DMS53 treated with DMSO at 0.1 percent for 48 hours (cell line): ENCODE measurements around the gene THOP1.
"Not testable (repeated sequence)": the region's sequence is repeated elsewhere in the genome, so short reads cannot be mapped to it uniquely, and the experiment has no call there.

ENCODE experiments used
- DNase-seq: peaks from one replicate; lab custom pipeline; 2025; ENCODE audit not compliant: unreplicated experiment; lab: John Stamatoyannopoulos, UW

Gene THOP1

DNA sequence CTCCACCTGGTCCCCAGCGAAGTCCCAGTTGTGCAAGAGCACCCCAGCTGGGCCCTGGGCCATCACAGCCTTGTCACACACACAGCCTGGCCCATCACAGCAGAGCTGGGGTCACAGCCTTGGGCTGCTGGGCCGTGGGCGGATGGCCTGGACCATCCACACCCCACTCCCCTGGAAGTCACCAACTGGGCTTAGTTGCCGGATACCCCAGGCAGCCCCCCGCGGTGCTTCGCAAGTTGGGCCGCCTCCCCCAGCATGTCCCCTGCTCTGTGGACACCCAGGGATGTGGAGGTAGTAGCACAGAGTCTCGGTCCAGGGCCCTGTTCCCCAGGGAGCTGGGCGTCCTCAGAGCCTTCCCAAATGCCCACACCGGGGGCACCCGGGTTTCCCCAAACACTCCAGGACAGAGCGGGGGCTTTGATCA is 29.9 kb downstream of the THOP1 start:
- no peak for DNase-seq

DNA sequence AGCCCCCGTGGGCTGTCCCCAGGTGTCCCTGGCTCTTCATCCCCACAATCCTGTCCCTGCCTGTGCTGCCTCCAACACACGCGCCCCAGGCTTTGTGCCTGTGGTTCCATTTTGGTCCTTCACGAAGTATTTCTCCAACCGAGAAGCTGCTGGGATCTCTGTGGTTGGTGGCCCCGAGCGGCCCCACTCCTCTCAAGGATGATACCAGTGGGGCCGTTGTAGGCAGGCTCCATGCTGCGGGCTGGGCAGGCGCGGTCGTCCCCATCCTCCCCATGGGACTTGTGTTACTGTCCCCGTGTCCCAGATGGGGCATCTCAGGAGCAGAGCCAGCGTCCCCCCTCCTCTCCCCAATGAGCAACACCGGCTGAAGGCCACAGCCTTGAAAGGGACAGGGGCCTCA is 30.6 kb downstream of the THOP1 start:
- DNase-seq: no peak

DNA sequence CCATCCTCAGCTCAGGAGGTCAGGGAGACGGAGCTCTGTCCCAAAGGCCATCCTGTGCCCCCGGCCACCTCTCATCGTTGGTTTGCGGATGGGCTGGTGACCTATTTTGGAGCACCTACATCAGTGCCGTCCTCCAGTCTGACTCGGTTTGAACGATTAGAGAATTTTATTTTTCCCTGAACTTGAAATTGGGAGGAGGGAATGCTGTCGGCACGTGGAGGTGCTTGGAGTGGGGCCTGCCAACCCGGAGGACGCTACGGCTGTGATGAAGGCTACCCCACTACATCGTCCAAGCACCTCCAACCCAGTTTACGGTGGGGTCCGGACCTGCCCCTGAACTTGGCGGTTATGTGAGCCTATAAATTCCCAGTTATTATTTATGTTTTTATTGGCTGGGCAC is 31.3 kb downstream of the THOP1 start:
- DNase-seq: no peak

DNA sequence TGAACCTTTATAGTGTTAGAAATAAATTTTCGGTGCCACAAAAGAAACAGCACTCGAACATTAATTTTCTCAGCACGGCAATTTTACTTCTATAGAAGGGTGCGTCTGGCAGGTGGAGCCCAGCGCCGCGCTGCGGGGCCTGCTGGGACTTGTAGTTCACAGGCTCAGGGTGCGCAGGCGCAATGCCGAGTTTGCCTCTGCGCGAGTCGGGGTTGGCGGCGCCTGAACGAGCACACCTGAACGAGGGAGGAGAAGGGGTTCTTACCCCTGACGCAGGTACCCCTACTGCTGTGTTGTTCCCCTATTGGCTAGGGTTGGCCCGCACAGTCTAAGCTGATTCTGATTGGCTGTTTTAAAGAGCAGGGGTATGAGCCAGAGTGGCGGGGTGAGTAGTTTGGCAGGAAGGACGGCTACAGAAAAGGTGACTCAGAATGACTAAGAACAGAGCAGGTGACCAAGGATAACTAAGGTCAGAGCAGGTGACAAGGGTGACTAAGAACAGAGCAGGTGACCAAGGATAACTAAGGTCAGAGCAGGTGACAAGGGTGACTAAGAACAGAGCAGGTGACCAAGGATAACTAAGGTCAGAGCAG is 32.0 kb downstream of the THOP1 start:
- DNase-seq: not testable (repeated sequence)

DNA sequence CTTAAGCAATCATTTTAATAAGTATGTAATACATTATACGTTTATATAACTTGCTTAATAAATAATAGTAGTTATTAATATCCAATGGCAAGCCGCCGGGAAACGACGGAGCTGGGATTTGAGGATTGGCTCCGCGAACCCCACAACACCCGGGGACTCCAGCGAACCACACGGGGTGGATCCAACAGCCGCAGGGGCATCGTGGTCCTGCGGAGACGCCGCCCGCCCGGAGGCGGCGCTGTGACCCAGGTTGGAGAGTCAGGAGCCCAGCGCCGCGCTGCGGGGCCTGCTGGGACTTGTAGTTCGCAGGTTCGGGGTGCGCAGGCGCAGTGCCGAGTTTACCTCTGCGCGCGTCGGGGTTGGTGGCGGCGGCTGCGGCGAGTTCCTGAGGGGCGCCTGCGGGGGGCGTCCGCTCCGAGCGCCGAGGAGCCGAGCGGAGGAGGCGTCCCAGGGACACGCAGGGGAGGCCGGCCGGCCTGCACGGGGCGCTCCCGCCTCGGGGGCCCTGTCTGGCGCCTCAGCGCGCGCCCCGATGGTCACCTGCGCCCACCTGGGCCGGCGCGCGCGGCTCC is 34.3 kb downstream of the THOP1 start, which contains the start of gene ZNF554:
Gene ZNF554, plus strand, starts transcription at position 329 of the 572 bp plus-strand sequence. Its CDS starts 204 bp downstream, at position 533.
- DNase-seq: peak; percentile 80

DNA sequence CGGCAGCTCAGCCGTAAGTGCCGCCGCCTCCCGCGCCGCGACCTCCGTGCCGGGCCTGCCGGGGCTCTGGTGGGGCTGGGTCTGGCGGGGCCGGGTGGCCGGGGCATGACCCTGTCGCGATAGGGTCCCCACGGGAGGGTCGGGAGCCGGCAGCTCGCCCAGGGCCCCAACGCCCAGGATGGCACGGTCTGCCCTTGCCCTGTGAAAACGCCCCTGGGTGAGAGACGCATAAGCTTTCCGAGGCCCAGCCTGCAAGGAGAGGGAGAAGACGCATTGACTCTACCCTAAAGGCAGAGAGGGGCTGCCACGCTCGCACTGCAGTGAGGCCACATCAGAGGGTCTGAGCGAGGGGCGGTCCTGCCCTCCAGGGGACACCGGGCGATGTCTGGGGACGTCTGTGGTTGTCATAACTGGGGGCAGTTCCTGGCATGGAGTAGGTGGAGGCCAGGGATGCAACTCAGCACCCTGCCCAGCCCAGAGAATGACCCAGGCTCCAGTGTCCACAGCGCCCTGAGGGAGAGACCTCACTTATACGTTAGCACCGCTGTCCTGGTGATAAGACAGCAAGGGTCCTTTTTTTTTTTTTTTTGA is 34.9 kb downstream of the THOP1 start:
- DNase-seq: no peak

DNA sequence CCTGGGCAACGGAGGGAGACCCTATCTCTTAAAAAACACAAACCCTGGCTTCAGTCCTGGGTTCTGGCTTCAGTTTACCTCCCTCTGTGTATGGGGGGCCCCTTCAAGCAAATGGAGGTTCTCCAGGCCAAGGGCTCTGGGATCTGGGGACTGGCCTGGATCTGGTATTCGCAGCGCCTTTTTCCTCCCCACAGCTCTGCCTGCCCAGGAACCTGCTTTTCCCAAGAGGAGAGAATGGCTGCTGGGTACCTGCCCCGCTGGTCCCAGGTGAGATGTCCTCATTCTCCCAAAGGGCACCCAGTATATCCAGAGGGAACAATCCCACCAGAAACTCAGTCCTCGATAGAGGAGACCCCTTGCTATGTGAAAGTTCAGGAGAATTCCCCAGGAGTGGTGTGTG is 37.5 kb downstream of the THOP1 start:
- no peak for DNase-seq

DNA sequence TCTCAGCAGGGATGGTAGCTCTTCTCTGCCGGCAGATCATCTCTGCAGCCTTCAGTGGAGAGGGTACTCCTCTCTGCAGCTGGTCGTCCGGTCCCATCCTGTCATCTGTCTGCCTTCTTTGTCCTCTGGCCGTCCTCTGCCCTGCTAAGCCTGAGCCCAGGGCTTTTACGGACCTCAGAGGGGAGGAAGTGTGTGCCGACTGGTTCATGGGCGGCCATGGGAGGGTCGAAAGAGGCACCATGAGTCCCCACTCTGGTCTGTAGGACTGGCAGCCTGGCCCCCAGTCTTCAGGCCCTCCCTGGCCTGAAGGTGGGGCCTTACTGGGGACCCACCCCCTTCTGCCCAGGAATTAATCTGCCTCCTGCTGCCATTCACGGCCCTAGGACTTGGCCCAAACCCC is 38.3 kb downstream of the THOP1 start:
- DNase-seq: no peak

DNA sequence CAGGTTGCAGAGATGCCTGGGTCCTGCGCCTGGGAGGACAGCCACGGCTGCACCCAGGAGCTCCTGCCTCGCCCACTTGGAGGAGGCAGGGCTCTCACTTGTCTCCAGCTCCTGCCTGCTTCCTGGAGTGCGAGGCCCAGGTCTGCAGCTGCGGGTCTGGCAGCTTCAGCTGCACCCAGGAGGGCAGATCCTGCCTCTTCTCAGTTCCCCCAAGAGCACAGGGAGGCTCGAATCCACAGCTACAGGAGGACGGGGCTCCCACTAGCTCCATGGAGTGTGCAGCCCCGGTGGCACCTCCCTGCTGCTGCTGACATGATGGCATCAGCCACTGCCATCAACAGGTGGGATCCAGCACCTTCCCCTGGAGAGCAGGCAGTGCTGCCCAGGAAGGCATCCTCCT is 38.8 kb downstream of the THOP1 start:
- no peak for DNase-seq

DNA sequence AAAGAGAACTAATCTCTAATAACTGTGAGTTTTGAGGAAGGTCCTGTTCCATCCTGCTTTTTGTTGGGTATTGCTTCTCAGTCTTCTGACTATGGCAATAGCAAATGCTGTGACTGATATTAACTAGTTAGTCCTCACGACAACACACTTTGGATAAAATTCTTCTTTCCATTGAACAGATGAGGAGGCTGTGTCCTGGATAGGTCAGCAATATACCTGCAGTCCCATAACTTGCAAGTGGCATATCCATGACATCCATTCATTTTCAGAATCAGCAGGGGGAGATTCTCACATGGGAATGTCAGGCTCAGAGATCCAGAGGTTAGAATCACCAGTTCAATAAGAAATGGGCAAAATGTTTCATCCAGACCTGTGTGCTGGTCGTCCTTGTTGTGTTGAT is 41.7 kb downstream of the THOP1 start:
- DNase-seq: no peak

DNA sequence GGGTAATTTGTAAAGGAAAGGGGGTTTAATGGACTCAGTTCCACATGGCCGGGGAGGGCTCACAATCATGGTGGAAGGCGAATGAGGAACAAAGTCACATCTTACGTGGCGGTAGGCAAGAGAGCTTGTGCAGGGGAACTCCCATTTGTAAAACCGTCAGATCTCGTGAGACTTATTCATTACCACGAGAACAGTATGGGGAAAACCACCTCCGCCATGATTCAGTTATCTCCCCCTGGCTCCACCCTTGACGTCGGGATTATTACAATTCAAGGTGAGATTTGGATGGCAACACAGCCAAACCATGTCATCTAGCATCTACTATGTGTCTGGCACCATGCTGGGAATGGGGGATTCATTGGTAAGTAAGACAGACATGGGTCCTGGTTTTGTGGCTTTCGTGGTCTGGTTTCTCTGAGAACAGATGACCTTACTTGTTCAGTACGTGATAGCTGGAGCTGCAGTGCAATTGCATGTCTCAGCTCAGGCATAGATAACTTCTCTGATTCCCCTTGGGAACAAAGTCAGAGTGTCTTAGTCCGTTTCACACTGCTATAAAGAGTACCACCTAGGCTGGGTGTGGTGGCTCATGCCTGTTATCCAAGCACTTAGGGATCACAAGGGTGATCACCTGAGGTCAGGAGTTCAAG is 42.7 kb downstream of the THOP1 start:
- no peak for DNase-seq

DNA sequence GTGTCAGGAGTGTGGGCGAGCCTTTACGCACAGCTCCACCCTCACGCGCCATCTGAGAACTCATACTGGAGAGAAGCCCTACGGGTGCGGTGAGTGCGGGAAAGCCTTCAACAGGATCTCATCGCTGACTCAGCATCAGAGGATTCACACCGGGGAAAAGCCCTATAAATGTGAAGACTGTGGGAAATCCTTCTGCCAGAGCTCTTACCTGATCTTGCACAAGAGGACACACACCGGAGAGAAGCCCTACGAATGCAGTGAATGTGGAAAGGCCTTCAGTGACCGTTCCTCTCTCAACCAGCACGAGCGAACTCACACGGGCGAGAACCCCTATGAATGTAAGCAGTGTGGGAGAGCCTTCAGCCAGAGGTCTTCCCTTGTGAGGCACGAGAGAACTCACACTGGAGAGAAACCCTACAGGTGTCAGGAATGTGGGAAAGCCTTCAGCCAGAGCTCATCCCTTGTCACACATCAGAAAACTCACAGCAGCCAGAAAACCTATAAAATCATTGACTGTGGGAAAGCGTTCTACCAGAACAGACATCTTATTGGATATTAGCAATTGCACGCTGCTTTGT is 49.1 kb downstream of the THOP1 start:
- no peak for DNase-seq

DNA sequence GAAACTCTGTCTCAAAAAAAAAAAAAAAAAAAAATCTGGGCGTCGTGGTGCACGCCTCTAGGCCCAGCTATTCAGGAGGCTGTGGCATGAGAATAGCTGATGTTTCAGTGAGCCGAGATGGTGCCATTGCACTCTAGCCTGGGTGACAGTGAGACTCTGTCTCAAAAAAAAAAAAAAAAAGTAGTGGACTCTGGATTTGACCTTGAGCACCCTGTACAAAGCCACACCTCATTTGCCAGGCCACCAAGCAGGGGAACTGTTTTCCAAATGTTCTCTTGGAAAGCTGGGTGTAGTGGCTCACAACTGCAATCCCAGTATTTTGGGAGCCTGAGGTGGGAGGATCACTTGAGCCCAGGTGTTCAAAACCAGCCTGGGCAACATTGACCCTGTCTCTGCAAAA is 52.1 kb downstream of the THOP1 start:
- DNase-seq: no peak

DNA sequence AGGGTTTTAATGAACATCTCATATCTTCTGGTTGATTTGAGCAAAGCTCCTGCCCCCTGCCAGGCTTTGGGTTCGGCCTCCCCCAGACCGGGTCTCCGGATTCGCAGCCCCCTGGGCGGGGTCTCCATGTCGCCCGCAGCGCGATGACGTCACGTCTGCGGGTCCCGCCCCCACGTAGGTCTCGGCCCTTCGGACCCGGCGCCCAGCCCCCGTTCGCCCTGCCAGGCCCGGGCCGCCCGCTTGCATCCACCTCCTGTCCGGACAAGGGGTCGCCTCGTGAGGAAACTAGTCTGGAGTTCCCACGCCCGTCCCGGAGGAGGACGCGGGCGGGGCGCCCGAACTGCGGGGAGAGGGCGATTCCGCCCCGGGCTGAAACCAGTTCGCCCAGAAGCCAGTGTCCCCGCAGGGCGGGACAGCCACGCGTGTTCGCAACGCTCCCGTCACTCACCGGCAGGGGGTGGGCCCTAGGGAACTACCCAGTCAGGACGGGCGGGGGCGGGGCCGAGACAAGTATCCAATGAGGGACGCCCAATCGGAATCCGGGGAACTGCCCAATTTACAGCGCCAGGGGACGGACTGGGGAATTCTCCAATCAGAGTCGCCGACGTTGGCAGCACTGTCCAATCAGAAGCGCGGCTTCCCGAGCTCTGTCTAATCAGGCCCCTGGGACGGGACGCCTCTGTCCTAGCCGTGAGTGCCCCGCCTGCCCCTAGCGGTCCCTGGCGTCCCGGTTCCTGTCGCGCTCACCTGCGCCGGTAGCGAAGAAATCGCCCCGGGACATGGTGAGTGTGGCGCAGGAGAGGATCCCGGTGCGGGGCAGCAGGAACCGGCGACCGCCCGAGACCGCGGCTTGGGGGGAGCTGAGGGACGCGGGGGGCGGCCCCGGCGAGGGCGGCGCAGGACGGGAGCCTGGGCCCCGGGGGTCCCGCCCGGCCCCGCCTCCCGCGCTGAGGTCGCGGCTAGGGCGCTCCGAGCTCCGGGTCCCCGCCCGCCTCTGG is 55.8 kb downstream of the THOP1 start, which contains the start of gene ZNF555:
Gene ZNF555, plus strand, starts transcription at position 682 of the 998 bp plus-strand sequence. Its CDS starts 98 bp downstream, at position 780.
- peak; percentile 90 for DNase-seq

DNA sequence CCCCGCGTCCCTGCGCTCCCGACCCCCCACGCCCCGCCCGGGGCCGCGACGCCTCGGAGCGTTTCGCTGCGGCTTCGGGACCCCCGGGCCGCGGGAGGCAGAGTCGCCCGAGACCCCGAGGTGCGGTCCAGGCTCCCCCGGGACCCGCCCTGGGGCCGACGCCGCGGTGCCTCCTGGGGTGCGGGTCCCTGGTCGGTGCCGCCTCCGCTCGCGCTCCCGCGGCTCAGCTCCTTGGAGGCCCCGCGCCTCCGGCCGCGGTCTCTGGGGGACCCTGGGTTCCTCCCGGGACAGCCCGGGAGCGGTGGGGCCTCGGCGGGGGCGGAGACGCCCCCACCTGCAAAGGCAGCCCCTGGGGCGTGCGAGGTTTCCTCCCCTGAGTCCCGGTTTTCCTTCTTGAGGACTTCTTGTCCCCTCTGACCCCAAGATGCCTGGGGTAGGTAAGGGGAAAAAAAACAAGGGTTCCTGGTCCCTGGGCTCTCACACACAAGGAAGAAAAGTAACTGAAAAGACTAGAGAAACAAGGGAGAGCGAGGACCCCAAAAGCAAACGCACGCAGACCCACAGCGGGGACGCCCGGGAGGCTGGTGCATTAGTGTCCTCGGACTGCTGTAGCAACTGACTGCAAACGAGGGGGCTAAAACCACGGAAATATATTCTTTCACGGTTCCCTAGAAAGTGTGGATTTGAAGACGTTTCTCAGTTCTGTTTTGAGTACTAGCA is 56.7 kb downstream of the THOP1 start:
- DNase-seq: no peak

DNA sequence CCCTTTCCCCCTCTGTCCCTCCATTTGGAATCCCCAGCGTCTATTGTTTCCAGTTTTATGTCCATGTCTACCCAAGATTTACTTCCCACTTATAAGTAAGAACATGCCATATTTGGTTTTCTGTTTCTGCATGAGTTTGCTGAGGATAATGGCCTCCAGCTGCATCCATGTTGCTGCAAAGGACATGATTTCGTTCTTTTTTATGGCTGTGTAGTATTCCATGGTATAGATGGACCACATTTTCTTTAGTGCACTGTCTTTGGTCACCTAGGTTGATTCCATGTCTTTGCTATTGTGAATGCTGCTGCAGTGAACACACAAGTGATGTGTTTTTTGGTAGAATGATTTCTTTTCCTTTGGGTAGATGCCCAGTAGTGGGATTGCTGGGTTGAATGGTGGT is 59.8 kb downstream of the THOP1 start:
- no peak for DNase-seq

DNA sequence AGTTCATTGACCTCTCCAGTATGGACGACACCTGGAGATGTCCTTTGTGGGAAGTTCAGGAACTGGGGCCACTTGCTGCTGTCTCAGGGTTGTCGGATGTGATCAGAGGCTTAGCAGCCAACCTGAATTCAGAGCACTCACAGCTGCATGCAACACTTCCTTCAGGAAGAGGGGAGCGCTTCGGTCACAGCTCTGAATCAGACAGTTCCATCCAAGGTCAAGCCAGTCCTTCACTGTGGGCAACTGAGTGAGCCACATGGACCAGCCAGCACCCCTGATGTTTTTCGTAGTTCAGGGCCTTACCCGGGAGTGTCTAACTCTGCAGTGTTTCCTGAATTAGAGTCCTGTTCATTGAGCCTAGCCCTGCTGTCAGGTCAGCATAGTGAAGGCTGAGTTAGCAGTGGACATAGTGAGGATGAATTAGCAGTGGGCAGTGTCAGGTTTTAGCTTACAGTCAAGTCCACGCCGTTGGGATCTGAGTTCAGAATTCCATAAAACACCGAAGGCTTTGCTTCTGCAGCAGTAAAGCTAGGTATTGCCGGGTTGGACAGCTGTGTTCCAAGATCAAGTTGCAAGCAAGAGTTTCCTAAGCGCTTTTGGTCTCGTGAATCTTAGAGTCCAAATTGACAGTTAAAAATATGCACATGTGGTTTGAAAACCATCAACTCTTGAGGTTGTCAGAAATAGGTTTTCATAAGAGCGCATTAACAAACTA is 61.0 kb downstream of the THOP1 start:
- no peak for DNase-seq

DNA sequence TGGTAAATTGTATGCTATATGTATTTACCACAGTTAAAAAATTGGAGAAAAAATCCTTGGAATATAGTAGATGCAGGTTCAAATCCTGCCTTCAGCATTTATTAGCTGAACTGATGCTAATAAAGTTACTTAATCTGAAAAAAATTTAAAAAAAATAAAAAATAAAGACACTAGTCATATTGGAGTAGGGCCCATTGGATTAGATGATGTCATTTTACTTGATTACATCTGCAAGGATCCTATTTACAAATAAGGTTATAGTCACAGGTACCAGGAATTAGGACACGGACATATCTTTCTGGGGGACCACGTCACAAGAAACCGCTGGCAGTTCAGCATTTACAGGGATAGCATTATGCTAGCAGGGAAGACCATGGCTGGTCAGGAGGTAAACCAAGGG is 62.2 kb downstream of the THOP1 start:
- DNase-seq: no peak

DNA sequence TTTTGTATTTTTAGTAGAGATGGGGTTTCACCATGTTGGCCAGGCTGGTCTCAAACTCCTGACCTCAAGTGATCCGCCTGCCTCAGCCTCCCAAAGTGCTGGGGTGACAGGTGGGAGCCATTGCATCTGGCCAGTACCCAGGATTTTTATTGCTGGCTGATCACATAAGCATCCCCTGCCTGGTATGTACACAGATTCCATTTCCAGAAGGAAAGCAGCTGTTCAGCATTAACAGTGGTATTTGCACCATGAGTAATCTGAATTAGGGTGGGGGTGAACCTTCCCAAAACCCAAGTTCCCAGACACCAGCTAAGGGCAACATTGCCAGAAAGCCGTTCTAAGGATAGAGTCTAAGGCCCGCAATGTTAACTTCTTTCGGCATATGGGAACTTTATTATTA is 63.3 kb downstream of the THOP1 start:
- DNase-seq: no peak
